HG02610 (cell line): ENCODE measurements around the gene RFT1.

ENCODE experiments used
- ATAC-seq: cut with Tn5 transposase; IDR thresholded peaks from one replicate; pipeline ENCODE4 v1.9.1; 2021; ENCODE audit warnings: mild to moderate bottlenecking, moderate library complexity; ENCODE audit not compliant: unreplicated experiment

The RFT1 gene

DNA sequence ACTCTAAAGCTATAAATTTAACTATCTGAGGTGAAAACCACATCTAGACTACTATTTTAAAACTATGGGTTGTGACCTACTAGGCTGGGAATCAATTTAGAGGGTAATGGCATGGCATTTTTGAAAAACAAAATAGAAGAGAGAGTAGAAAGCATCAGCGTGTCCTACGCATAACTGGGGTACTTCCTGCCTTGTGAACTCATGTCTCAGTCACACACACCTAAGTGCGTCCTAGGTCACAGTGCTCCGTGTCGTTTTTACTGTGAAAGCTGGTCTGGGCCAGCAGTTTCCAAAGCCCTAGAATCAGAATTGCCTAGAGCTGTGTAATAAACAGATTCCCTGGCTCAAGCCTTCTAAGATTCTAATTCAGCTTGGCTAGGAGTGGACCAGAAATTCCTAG, 32.3 kb downstream of the RFT1 start:
- ATAC-seq, result no peak

DNA sequence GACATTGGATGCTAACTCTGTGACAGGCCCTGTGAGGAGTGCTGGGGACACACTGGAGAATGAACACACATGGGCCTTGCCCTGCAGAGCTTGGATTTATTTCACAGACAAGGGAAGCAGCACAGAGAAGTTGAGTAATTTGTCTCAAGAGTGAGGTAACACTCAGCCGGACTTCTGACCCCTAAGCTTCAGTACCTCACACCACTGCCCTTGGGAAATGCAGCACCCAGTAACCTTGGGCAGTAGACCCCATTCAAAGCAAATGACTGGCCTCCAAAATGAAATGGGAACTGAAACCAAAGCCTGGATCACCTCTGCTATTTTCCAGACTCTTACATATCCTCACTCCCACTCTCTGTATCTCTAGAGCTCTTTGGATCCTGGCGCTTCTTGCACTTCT, 37.3 kb downstream of the RFT1 start:
- no peak for ATAC-seq

DNA sequence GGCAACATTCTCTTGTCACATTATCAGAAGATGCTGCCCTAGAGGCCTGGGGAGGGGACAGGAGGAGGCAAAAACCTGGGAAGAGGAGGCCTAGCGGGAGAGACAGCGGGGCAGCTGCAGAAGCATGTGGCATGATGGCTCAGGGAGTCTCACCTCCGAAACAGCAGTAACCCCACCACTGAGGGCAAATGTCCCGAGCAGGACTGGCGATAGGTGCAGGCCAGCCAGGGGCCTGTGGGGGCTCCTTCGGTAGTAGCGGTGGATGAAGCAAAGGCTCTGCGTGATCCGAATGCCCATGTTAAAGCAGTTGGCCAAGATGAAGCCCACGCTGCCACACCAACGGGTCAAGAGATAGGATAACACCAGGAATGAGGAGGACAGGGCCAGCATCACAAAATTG, 38.0 kb downstream of the RFT1 start:
- ATAC-seq, result no peak

DNA sequence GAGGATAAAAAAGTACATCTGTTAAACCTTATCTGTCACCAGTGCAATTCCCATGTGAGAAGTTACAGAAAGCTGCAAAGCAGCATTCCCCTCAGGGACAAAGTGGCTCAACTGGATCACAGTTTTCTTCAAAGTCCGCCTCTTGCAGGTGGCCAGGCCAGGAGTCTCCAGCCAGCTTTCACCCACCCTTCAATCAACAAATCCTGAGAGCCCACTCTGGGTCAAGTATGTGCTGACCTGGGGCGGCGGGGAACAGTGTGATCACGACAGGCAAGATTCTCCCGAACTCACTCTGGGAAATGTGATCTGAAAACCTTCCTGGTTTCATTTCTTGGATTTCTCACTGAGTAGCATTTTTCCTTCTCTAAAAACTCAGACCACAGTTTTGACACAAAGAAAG, 39.2 kb downstream of the RFT1 start:
- ATAC-seq, result no peak

DNA sequence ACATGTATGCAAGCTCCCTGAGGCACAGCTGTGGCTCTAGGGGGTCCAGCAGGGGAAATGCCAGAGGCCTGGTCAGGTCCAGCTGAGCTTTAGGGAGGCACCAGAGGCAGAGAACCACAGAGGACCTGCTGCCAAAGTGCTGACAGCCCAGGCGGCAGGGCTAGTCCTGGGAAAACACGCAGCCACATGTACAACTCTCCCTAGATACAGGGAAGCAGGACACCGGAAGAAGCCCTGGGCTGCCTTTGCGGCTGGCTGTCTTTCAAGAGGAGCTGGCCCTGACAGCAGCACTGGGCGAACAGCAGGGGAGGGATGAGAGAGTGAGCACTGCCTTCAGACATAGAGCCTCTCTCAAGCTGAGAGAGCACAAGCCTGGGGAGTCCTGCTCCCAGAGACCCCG, 40.7 kb downstream of the RFT1 start:
- no peak for ATAC-seq

DNA sequence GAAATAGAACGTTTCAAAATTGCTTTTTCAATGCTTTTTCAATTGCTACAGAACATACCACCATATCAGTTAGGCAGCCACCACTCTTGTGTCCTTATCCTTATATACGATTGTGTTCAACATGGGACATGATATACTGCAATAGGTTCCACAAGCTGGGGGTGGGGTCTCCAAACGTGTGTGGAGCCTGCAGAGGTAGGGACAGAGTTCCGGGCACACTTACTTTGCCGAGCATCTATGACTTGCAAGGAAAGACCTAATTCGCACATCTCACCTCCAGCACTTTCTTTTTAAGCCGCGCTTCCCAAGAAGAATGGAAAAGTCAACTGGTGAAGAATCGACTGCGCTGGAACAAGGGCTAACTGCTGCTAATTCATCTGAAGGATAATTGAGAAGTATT, 44.8 kb downstream of the RFT1 start:
- ATAC-seq, result no peak

DNA sequence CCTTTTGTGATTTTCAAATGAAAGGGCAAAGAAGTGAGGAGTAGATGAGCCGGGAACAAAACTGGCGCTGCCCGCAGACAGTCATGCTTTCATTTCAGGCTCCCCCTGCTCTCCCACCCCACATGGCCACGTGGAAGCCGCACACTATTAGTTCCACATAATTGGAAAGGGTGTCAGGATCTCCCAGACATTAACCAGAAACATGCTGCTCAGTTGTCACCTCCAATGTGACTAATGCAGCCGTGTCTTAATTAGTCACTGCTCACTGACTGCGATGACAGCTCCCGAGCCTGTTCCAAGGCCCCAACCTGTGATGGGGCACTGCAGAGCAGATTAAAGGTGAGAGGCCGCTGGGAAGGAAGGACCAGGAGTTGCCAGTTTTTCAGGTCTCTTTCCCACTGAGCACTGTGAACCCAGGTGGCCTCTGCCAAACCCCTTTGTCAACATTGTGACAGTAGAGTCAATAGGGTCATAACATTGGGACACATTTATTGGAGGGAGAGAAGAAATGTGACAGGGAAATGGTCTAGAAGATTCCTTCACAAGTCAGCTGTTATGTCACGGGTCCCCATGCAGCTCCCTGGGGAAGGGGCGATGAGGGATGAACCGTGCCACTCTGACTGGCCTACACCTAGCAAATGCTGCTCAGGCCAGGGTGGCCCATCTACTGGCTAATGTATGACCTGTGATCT, 45.8 kb downstream of the RFT1 start:
- ATAC-seq, result no peak

DNA sequence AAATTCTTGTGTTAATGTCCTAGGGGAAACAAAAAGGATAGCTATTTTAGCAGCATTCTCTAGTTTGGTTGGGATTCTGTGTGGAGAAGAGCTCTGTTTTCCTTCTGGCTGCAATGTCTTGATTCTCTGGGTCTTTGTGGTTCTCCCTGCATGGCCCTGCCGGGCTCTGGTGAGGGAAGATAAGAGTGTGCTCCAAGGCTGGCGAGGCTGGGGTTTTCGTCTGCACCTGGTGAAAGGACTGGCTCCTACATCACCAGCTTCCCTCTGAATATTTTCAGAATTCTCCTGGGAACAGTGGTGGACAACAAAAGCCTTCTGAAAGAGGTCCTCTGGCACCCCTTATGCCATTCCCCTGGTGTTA, 46.3 kb downstream of the RFT1 start:
- no peak for ATAC-seq

DNA sequence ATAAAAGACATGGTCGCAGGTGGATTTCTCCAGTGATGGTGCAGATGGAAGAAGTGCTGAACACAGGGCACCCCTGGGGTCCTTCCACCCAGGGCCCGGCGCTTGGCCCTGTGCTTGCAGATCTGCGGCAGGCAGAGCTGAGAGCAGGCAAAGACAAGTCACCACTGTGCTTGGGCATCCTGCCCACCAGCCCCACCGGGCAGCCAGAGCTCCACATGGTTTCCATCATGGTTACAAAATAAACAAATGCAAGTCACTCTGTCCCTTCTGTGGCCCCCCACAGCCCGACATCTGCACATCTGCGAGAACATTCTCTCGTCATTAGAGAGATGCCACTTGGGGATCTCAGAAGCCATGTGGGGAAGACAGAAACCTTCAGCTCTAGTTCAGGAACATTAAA, 46.7 kb downstream of the RFT1 start:
- no peak for ATAC-seq

DNA sequence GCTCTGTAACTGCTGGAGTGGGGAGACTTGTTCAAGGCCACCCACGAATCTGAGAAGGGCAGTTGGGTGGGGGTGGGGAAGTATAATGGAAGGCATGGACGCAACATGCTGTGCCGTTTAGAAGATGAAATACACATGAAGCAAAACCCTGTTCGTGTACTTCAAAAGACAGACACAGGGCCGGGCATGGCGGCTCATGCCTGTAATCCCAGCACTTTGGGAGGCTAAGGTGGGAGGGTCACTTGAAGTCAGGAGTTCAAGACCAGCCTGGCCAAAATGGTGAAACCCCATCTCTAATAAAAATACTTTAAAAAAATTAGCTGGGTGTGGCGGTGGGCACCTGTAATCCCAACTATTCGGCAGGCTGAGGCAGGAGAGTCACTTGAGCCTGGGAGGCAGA, 47.5 kb downstream of the RFT1 start:
- no peak for ATAC-seq

DNA sequence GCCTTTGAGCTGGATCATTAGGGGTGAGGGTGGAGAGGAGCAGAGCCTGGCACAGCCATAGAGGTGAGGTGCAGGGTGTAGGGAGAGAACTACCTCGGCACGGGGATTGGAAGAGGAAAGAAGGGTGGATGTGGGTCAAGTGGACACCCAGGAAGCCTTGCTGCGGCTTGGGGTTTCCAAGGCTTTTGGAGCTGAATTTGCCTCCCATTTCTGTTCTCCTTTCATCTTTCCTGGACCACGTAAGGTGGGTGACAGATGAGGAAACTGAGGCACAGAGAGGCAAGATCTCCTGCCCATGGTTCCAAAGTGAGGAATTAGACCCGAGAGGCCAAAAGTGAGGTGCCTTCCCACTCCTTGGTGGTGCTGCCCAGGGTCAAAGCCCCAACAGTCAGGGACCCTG, 48.9 kb downstream of the RFT1 start:
- ATAC-seq, result no peak

DNA sequence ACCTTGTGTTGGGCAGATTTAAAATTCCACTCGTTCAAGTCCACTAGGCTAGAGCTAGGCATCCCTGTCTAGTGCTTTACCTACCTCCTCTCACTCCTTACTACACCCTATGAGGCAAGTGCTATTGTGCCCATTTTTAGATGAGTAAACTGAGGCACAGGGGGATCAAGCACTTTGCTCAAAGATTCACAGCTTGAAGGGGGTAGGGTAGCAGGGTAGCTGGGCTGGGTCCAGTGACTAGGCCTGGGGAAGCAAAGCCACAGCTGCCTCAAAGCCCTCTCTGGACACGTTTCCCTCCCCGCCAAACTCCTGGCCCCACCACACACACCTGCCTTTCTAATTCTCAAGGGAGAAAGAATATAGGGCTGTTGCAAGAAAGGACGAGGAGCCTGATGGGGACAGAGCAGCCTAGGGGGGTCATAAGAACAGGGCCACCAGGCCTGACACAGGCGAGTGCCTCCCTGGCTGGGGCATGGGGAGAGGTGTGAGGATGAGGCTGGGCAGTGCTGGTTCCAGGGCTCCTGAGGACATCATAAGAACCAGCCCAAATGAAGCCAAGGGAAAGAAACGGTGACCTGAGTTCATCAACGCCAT, 49.5 kb downstream of the RFT1 start:
- ATAC-seq, result no peak

DNA sequence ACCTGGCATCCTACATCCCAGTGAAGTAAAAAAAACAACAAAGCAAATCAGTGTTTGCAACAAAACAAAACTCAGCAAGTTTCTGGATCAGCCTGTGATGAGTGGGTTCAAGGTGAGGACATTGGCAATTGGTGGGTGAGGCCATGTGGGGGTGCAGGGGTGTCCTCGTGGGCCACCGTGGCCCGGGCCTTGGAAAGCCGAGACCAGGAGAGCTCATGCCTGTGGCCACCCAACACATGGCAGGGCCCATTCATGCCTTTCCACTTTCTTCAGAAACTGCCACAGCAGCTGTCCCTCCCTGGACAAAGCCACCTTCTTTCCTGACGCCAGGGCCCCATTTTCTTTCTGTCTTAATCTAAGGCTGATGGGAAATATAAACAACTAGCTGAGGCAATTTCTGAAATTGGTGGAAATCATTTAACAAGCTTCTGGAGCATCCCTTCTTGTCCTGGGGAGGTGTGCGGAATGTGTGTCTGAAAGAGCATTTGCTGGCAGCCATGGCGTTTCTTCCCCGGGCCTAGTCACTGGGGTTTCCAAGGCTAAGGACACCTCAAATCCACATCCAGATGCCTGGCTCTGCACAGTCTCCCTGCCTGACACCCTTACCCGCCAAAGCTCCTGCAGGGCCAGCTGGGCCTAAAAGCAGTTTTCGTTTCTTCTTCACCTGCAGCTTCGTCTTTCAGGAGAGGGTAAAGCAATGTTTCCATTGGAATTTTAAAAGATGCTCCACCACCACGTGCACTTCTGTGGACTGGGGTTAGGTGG, 50.3 kb downstream of the RFT1 start:
- no peak for ATAC-seq

DNA sequence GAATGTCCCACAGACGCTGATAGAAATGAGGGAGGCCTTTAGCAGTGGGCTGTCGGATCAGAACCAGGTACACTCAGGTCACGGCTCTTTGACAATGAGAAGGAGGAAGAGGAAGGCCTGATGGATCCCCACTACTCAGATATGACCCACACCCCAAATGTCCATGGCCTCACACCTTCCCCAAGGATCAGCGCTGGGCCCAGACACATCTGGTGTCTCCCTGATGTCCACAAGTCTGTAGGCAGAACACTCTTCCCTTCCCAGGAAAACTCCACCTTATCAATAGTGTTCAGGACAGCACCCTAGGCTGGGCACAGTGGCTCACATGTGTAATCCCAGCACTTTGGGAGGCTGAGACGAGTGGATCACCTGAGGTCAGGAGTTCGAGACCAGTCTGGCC, 51.1 kb downstream of the RFT1 start:
- ATAC-seq, result no peak

DNA sequence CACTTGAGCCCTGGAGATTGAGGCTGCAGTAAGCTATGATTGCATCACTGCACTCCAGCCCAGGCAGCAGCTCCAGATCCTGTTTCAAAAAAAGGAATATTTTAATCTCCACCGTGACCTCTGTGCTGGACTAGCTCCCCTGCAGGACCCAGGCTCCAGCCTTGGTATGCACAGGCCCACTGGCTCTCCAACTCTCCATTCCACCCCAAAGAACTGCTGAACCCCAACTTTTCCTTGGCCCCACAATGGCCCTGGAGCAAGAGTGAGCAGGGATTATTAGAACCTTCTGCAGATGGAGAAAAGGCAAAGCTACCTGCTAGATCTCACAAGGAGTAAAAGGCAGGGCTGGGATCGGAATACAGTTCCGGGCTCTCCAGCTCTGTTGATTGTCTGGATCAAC, 51.6 kb downstream of the RFT1 start:
- ATAC-seq, result no peak

DNA sequence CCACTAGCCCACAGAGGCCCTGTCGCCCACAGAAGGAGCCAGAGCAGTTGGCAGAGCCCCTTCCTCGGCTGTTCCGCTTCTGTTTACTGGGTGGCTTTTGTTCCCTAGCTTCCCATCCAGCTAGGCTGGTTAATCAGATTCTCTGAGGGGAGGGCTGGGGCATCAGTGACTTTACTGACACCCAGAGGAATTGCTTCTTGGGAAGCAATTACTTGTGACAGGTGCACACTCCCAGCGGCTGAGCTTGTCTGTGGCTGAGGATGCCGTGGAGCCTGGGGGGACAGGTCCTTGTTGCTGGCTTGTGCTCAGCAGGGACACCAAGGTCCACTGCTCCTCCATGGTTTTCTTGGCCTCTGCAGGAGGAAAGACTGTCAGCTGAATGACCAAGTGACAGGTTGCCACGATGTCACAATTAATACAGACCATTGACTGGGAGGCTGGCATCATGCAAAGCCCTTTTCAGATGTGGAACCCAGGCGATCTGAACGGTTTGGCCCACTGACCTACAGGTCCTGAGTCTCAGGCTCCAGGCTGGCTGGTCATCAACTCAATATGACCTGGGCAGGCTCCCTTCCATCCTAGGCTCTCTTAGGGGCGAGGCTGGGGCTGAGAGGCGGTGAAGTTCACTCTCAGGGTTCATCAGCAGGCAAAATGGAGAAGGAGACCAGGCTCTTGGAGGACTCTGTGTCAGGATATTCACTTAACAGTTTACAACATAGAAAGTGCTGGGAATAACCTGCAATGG, 52.6 kb downstream of the RFT1 start:
- ATAC-seq, result no peak

DNA sequence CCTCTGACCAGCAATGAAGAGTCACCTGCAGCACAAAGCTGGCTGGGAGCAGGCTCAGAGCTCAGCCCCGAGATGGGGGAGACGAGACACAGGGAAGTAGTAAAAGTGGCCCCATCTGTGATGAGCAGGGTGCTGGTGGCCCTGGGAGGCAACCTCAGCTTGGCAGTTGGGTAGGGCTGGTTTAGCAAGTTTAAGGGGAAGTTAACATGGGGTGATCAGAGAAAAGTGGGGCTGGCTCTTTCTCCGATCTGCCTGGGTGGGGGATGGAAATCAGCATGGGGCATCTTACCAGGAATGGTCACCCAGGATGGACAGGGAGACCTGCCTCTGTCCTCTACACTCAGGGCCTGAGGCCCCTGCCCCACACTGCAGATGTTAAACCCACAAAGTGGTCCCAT, 54.5 kb downstream of the RFT1 start:
- ATAC-seq, result no peak

DNA sequence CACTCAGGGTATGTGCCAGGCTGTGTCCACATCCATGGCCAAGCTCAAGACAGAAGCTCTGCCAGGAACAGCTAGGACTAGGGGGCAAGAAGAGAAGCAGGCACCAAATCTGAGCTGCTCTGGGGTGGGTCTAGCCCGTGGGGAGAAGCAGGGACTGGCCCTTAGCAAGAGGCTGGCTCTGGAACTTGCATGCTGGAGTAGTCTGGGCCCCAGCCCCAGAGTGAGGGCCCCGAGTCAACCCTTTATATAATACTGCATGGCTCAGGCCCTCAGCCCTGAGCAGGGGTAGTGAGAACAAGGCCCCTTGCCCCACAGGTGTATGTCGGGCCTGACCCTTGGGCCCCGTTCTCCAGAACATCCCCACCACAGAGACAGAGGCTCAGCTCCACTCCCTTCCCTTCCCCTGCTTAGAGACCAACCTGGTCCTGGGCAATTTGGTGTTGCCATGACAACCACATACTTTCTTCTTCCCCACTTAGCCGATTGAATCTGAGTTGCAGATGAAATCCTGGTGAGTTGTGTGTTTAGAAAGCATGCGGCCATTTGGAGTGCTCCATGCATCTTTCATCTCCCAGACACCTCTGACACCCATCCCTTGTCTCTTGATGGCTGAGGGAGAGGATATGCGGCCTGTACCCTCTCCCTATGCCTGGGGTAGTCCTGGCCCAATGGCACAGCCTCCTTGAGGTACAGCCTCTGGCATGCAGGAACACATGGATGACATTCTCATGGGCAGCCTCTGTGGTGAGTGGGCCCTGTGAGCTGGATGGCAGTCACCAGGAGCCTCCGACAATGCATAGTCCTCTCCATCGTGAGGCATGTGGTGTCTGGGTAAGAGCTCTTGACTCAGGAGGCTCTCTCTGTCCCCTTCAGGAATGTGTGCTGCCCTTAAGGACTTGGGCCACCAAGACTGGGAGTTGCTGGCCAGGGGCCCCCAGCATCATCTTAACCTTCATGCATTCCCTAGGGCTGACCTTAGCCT, 55.2 kb downstream of the RFT1 start:
- no peak for ATAC-seq

DNA sequence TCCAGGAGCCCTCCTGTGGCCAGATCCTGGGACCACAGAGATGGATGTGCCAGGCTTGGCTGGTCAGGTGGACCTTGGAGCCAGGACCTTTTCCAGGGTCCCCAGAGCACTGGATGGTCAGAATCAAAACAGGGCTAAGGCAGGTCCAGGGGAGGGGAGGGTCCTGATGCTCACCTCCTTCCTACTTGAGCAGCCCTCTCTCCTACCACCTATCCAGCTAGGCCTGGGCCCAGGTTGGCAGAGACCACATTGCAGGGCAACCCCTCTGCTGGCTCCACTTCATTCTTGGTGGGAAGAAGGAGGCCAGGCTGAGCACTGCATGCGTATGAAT, 55.9 kb downstream of the RFT1 start:
- no peak for ATAC-seq

DNA sequence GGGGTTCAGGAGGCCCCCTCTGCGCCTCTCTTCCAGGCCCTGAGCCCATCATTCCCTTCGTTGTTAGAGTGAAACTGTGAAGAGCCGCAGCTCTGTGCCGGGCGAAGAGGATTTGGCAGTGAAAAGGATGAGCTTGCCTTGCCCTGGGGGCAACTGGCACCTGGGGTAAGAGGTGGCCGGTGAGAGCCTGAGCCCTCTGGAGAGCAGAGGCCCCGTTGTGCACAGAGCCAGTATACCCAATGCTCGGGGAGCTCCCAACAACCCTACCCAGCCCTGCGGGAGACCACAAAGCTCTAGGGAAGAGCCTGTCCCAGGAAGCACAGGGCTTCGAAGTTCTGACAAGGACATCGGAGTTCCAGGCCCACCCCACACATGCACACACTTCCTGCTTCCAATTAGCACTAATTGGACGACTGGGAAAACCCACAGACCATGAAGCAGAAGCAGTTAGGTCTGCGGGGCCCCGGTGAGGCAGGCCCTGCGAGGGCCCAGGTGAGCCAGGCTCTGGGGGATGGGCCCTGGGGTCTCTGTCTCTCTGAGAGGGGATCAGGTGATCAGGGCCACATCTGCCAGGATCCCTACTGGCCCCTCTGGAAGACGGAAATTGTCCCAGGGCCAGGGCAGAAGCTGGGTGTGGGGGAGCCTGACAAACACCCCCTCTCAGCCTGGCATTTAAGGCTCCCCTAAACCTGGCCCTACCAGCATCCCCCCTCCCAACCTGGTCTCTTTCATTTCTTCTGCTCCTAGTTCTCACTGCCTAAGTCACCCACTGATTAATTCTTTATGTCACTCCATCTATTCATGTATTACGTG, 56.5 kb downstream of the RFT1 start:
- no peak for ATAC-seq
